NCI-H82 (cell line): Measurements from ENCODE around the gene NEK8.

Experiments
- DNase-seq: peaks from one replicate; lab custom pipeline; 2025; lab: John Stamatoyannopoulos, UW

Gene NEK8

GRCh38 chr17:28744972-28745785, 16.6 kb downstream of the NEK8 start:
- DNase-seq = peak; percentile 82

DNA sequence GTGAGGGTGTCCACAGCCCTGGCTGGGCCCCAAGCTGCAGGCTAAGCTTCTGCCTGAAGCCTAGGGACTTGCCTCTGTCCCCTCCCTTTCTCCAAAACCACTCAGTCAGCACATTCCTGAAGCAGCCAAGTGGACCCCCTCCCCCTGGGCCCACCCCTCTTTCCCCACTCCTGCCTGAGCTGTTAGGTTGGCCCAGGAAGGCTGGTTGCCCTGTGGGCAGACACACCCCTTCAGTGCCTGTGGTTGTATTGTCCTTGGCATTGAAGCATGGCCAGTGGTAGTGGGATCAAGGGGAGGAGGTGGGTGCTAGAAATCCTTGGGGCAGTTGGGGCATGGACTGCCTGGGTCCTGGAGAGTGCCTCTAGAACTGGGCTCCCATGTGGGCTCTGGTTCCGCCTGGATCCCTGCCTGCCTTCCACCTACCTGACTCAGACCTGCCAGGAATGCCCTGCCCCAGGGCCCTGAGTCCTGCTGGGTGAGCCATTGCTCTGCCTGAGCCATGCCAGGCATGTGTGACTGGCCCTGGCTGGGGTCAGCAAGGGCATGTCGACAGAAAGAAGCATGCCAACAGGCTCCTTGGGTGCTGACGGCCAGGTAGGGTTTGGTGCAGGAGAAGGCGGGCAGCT, 17.3 kb downstream of the NEK8 start:
- DNase-seq = no peak

GRCh38 chr17:28746611-28747050, 18.0 kb downstream of the NEK8 start:
- DNase-seq = peak; percentile 95

DNA sequence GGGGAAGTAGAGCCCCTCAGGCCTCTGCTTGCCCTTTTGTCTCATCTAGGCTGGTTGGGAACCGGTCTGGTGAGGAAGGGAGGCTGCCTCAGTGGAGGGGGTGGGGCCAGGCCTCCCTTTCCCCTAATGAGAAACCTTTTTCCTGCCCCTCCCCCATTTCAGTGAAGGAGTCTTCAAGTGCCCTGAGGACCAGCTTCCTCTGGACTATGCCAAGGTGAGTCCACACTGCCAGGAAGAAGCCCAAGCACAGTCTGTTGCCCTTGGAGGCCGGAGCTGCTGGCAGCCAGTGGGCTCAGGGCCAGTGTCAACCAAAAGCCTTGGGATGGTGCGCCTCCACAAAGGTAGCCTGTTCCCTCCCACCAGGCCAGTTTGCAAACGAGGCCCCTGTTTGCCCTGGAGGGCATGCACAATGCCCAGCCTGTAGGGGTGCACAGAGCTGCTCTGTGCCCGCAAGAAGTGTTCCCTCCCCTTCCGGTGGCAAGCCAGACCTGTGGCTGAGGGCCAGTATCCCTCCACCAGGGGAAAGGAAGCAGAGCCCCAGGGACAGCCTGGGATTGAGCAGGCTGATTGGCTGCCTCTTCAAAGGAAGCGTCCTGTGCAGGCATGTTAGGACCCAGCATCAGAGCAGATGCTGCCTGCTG, 18.6 kb downstream of the NEK8 start:
- no peak for DNase-seq

GRCh38 chr17:28747801-28748750, 19.5 kb downstream of the NEK8 start:
- DNase-seq = no peak

- DNase-seq = no peak
Observed at GRCh38 chr17:28748852-28749515, 20.4 kb downstream of the NEK8 start.

DNA sequence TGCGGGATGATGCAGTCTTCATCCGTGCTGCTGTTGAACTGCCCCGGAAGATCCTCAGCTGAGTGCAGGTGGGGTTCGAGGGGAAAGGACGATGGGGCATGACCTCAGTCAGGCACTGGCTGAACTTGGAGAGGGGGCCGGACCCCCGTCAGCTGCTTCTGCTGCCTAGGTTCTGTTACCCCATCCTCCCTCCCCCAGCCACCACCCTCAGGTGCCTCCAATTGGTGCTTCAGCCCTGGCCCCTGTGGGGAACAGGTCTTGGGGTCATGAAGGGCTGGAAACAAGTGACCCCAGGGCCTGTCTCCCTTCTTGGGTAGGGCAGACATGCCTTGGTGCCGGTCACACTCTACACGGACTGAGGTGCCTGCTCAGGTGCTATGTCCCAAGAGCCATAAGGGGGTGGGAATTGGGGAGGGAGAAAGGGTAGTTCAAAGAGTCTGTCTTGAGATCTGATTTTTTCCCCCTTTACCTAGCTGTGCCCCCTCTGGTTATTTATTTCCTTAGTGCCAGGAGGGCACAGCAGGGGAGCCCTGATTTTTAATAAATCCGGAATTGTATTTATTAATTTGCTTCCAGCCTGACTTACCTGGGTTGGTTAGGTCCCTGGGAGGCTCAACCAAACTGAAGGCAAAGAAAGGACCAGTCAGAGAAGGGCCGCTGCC, 21.1 kb downstream of the NEK8 start:
- no peak for DNase-seq

- peak; percentile 98 for DNase-seq
Observed at GRCh38 chr17:28750178-28751047, 21.8 kb downstream of the NEK8 start.

DNA sequence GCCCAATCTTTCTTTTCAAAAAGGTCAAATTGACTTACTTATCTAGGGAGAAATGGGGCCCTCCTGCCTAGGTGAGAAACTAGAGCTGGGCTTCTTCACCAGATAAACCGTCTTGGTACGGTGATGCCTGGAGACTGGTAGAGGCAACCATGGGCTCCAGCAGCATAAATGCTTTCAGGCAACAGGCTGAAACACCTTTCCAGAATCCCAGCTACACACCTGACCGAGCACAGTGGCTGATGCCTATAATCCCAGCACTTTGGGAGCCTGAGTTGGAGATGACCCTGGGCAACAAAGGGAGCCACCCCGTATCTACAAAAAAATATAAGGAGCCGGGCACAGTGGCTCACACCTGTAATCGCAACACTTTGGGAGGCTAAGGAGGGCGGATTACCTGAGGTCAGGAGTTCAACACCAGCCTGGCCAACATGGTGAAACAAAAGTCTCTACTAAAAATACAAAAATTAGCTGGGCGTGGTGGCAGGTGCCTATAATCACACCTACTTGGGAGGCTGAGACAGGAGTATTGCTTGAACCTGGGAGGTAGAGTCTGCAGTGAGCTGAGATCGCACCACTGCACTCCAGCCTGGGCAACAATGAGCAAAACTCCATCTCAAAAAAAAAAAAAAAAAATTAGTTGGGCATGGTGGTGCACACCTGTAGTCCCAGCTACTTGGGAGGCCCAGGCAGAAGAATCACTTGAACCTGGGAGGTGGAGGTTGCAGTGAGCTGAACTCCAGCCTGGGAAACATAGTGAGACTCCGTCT, 23.2 kb downstream of the NEK8 start:
- no peak for DNase-seq

GRCh38 chr17:28755486-28755885, 26.9 kb downstream of the NEK8 start:
- no peak for DNase-seq

- no peak for DNase-seq
Observed at GRCh38 chr17:28756049-28756804, 27.6 kb downstream of the NEK8 start.

DNA sequence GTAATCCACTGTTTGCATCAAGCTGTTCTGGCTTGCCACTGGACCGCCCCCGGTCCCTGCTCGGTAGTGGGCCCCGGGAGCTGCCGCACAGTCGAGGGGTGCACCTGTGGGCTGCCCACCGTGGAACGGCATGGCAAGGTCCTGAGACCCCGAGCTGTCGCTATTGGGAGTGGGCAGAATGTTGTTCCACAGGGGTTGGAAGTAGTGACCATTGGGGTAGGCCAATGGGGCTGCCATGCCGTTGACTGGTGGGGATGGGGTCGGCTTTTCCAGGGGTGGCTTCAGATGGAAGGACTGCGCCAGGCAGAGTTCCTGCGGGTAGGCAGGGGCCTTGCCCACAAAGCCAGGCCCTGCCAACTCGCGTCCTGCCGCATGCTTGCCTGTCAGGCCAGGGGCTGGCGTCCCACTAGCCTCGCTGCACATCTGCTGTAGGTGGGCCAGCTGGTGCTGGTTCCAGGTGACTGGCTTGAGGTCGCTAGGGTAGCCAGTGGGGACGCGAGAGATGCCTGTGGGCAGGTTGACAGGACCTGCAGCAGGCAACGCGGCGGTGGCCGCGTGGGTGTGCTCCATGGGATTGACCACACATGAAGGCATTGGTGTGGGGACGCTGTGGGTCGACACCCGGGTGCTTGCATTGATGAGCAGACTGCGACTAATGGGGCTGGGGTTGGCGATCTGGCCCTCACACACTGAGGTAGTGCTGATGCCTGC, 30.0 kb downstream of the NEK8 start:
- DNase-seq = no peak

DNA sequence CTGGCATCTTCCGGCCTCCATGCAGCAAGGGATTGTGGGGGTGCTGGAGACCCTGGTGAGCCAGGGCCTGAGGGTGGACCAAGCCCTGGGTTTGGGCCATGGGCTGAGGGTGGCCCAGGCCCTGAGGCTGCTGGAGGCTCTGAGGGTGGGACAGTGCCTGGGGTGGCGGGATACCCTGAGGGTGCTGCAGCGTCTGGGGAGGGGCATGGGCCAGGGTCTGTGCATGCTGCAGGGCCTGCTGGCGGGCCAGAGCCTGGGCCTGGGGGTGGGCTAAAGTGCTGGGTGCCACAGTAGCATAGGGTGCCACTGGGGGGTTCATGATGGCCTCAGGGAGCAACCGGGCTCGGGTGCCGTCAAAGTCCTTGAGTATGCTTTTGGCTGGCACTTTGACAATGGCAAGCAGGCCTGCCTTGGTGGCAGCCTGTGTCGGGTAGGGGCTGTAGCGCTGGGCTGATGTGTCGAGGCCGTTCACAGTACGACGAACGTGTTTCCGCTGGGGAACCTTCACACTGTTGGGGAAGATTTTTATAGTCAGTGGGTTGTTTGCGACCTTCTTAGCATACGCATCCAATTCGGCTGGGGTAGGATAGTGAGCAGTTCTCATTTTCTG, 30.8 kb downstream of the NEK8 start:
- DNase-seq = no peak

- DNase-seq = no peak
Observed at GRCh38 chr17:28760601-28761562, 32.3 kb downstream of the NEK8 start.

DNA sequence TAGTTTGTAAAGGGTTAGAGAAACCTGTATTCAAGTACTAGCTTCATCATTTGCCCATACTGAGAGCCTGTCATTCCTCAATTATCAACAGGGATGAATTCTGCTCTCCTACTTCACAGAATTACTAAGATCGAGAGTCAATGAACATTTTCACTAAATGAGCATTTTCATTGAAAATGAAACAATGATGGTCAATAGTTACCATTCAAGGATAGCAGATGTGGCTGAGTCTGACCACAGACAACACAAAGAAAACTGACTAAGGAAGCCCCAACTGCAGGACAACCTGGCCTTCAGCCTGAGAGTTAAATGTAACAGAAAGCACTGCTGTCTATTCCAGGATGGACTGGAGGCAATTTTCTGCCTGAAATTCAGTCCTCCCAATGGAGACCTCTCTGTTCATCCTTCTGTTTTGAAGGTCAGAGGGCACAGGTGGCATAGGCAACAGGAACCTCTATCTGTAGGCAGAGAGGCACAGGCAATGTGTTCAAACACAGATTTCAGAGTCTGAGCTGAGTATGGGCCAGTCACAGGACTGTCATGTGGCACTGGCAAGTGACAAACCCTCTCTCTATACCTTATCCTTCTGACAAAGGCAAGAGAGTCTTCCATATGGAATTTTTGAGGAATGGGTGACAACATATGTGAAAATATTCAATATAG, 34.7 kb downstream of the NEK8 start:
- DNase-seq = no peak
